Measurements from ENCODE around the gene ZNF385C.
A peak's percentile ranks its signal among the peaks of the same experiment; 100 is the strongest.

Gene ZNF385C

DNA sequence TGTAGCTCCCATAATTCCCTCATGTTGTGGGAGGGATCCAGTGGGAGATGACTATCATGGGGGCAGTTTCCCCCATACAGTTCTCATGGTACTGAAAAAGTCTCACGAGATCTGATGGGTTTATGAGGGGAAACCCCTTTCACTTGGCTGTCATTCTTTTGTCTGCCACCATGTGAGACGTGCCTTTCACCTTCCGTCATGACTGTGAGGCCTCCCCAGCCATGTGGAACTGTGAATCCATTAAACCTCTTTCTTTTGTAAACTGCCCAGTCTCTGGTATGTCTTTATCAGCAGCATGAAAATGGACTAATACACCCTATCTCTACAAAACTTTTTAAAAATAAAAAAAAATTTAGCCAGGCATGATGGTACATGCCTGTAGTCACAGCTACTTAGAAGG, 41.6 kb downstream of the ZNF385C start:
- no peak overlapping the region for H3K27ac ChIP-seq
- TF ChIP-seq CTCF (conservative IDR thresholded peaks at IDR 0.05), result no peak

DNA sequence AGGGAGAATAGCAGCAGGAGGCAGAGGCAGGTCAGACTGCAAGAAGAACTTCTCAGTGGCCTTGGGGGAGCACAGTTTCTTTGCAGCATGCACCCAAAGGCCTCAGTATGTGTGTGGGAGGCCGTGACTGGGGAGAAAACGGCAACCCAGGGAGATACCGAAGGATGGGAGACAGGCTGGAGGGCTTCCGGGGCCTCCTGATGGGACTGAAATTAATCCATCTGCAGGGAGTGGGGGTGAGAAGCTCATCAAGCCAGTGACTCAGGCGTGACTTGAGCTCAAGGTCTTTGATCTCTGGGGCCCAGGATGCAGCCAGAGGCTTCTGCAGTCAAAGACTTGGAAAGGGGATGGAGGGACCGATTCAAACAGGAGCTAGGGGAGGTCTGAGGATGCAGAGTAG, 42.8 kb downstream of the ZNF385C start:
- TF ChIP-seq CTCF (conservative IDR thresholded peaks at IDR 0.05), result no peak
- no peak overlapping the region for H3K27ac ChIP-seq

GRCh38 chr17:42055027-42055426, 43.2 kb downstream of the ZNF385C start:
- no peak for TF ChIP-seq CTCF (conservative IDR thresholded peaks at IDR 0.05)
- H3K27ac ChIP-seq, result no peak overlapping the region

- no peak for TF ChIP-seq CTCF (conservative IDR thresholded peaks at IDR 0.05)
- H3K27ac ChIP-seq, result no peak overlapping the region
These were observed 44.4 kb downstream of the ZNF385C start for GRCh38 chr17:42053731-42054500.

- TF ChIP-seq CTCF (conservative IDR thresholded peaks at IDR 0.05), result no peak
- no peak overlapping the region for H3K27ac ChIP-seq
These were observed 45.9 kb downstream of the ZNF385C start for GRCh38 chr17:42052346-42052877.

DNA sequence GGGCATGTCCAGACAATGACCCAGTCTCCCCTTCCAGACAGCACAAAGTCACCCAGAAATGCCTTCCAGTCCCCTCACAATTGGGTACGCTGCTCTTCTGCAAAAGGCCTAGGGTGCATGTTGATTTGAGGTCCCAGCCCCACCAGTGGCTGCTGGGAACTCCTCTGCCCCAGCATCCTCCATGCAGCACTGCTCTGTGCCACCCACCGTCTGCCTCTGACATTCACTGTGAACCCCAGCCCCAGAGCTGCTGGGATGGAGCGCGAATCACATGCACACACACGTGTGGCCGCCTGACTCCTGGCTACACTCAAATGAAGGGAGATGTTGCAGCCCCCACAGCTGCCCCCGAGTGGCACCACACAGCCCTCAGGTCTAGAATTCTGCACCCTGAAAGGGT, 46.6 kb downstream of the ZNF385C start:
- TF ChIP-seq CTCF (conservative IDR thresholded peaks at IDR 0.05), result no peak

DNA sequence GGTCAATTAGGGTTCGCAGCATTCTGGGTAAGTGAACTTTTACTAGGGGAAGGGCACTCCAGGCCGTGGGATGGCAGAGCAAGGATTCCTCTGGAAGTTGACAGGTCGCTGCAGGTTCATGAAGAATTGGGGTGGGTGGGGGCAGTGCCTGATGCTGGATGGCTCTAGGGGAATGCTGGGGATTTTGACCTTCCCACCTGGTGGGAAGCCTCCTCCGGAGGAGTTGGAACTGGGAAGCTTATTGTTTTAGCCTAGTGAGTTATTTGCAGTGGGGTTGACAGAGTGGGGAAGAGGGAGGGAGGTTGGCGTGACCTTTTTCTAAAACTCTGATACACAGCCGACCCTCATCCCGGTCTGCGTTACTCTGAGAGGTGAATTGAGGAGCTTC, 47.3 kb downstream of the ZNF385C start:
- TF ChIP-seq CTCF (conservative IDR thresholded peaks at IDR 0.05), result no peak
- H3K27ac ChIP-seq, result peak overlapping the region; percentile 62; the same call in 1 of the 2 replicates

More for the DNA sequence above, 46.6 kb downstream of the ZNF385C start:
- no peak overlapping the region for H3K27ac ChIP-seq

Data from VCaP (cell line).